ENCODE results near the gene CACNA2D2. TPM values are rescaled to one million over a fixed set of nuclear protein-coding genes. Genes with fewer than 3 reads are reported as not detected.

The CACNA2D2 gene
- total and polyA plus RNA-seq, 11 donors = 0.49 to 3.6 (median 1.5) TPM

DNA sequence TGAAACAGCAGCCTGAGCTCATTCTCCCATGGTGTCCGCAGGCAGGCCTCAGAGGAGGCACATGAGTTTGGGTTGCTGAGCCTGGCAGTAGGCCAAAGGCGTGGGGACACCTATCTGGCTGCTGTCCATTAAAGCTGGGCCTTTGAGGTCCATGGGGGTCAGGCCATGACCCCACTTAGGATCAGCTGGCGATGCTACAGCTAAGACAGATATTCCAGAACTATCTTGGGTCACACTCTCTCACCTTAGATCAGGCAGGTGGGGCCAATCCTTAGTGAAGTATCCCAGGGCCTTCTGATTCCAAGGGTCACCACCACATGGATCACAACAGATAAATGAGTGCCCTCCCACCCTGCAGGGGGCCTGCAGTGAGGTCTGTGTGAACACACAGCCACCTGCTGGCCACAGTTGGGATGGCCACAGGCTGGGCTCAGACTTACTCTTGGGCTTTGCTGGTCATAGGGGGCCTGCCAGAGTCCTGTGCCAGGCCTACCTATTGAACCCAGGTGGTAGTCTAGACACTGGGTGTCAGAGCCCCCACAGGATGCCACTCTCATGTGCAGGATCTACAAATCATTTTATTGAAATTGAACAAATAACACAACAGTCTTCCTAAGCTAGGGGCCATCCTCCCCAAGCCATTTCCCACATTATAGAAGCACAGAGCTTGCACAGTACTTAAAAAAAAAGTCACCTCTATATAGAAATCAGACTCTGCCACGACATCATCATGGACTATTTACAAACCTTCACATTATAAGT lies 178.9 kb downstream of the CACNA2D2 start:
- peak overlapping the region; percentile 93 to 99 (median 98) for H3K27ac ChIP-seq
- H3K4me1 ChIP-seq = peaks cover 5 to 72% (median 52%) of the 10 kb centered on the region in 12 donors
- H3K4me3 ChIP-seq = peak overlapping the region in 4 of 12 donors; percentile 4 to 10 (median 6)
- no peaks in the 10 kb centered on the region for H3K27me3 ChIP-seq
- TF ChIP-seq, protein P1, sequence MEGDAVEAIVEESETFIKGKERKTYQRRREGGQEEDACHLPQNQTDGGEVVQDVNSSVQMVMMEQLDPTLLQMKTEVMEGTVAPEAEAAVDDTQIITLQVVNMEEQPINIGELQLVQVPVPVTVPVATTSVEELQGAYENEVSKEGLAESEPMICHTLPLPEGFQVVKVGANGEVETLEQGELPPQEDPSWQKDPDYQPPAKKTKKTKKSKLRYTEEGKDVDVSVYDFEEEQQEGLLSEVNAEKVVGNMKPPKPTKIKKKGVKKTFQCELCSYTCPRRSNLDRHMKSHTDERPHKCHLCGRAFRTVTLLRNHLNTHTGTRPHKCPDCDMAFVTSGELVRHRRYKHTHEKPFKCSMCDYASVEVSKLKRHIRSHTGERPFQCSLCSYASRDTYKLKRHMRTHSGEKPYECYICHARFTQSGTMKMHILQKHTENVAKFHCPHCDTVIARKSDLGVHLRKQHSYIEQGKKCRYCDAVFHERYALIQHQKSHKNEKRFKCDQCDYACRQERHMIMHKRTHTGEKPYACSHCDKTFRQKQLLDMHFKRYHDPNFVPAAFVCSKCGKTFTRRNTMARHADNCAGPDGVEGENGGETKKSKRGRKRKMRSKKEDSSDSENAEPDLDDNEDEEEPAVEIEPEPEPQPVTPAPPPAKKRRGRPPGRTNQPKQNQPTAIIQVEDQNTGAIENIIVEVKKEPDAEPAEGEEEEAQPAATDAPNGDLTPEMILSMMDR (IDR thresholded peaks at IDR 0.05) = peak; percentile 76 to 92 (median 86)
- no peak for TF ChIP-seq POLR2A (IDR thresholded peaks at IDR 0.05)
- DNase-seq = peak; percentile 70 to 87 (median 80)
- intact Hi-C loops (cut with DNase I) = loop anchor here in 9 of 10 donors (1.0 to 10.0 kb wide), 9 partner anchors 32 to 132 kb away; partner anchors contain the start of genes GNAI2 (in 3 of the 9), LSMEM2 (in 2 of the 9), GNAT1 (in 1 of the 9) and IFRD2 (in 1 of the 9)
- peak; percentile 4 to 20 (median 8) for ATAC-seq
- peaks cover 0 to 30% (median 23%) of the 10 kb centered on the region in 9 donors for H3K36me3 ChIP-seq
- 8 to 47% (median 32%) methylated on average over 3 to 4 of the region's 4 CpGs for WGBS, 4 donors
- no peaks in the 10 kb centered on the region for H3K9me3 ChIP-seq

GRCh38 chr3:50323614-50324199 lies 179.7 kb downstream of the CACNA2D2 start:
- peak; percentile 82 to 89 (median 84) for DNase-seq
- peak overlapping the region in 10 of 12 donors; percentile 27 to 97 (median 90) for H3K4me3 ChIP-seq
- H3K36me3 ChIP-seq = peaks cover 0 to 33% (median 26%) of the 10 kb centered on the region in 9 donors
- H3K27me3 ChIP-seq = no peaks in the 10 kb centered on the region
- no peaks in the 10 kb centered on the region for H3K9me3 ChIP-seq
- H3K4me1 ChIP-seq = peaks cover 5 to 80% (median 57%) of the 10 kb centered on the region in 12 donors
- 40 to 56% (median 43%) methylated on average over 4 to 5 of the region's 5 CpGs for WGBS, 4 donors
- TF ChIP-seq, protein P1 (IDR thresholded peaks at IDR 0.05) = peak in 4 of 12 donors; percentile 6 to 17 (median 10)
- TF ChIP-seq POLR2A (IDR thresholded peaks at IDR 0.05) = no peak
- peak; percentile 6 to 62 (median 32) for ATAC-seq
- peak overlapping the region; percentile 93 to 99 (median 98) for H3K27ac ChIP-seq
- intact Hi-C loops (cut with DNase I) = loop anchor here in 9 of 10 donors (1.0 to 10.0 kb wide), 9 partner anchors 20 to 131 kb away; partner anchors contain the start of genes GNAI2 (in 3 of the 9), LSMEM2 (in 2 of the 9), GNAT1 (in 1 of the 9) and HYAL1 (in 1 of the 9)

DNA sequence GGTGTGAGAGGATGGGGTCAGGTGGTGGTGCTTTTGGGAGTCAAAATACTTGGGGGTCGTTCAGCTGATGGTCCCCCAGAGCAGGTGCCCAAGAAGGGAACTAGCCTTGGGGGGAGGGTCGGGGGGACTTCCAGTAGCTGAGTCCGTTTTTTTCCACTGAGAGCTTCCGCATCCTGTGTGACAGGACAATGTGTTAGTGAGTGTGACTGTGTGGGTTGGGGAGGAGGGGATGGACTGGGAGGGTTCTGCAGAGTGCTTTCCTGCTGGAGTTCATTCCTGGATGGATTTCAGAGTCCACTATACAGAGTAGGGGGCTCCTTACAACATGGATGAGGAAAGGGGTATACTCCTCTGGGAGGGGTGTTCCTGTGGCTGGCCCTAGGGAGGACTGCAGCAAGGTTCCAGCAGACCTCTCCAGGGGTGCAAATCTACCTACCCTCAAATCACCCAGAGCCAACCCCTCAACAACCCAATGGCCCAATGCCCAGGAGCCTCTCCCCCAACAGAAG lies 180.3 kb downstream of the CACNA2D2 start:
- H3K4me1 ChIP-seq = peaks cover 5 to 80% (median 58%) of the 10 kb centered on the region in 12 donors
- intact Hi-C loops (cut with DNase I) = loop anchor here in 7 of 10 donors (1.0 to 10.0 kb wide), 7 partner anchors 20 to 131 kb away; partner anchors contain the start of genes GNAI2 (in 3 of the 7), LSMEM2 (in 2 of the 7), GNAT1 (in 1 of the 7) and HYAL1 (in 1 of the 7)
- peak overlapping the region; percentile 93 to 99 (median 98) for H3K27ac ChIP-seq
- TF ChIP-seq, protein P1 (IDR thresholded peaks at IDR 0.05) = no peak
- TF ChIP-seq POLR2A (IDR thresholded peaks at IDR 0.05) = no peak
- H3K9me3 ChIP-seq = no peaks in the 10 kb centered on the region
- peak overlapping the region in 10 of 12 donors; percentile 70 to 97 (median 90) for H3K4me3 ChIP-seq
- no peaks in the 10 kb centered on the region for H3K27me3 ChIP-seq
- peaks cover 0 to 39% (median 32%) of the 10 kb centered on the region in 9 donors for H3K36me3 ChIP-seq
- DNase-seq (peak in 4 of 5 donors; percentile 57 to 79 (median 76)), ATAC-seq (peak; percentile 1 to 52 (median 13))
- 36 to 48% (median 39%) methylated on average over 4 of the region's 4 CpGs for WGBS, 4 donors

All from heart left ventricle (tissue), 16 donors.